AG04450 (cell line): ENCODE data around the gene CHCHD4. TPM values are rescaled to one million over a fixed set of nuclear protein-coding genes. Genes with fewer than 3 reads are reported as not detected.
"Not testable (repeated sequence)": the region's sequence is repeated elsewhere in the genome, so short reads cannot be mapped to it uniquely, and the experiment has no call there.

ENCODE experiments used
- CTCF ChIA-PET: fragments of 300-600, 350-600 bp; formaldehyde crosslinking; extraction: SDS; loops from one replicate; lab custom pipeline; 2022; ENCODE audit warnings: antibody characterized with exemption, inconsistent platforms; lab: Charles Lee
- POLR2A ChIA-PET: fragments of 350-600 bp; formaldehyde crosslinking; extraction: SDS; loops from one replicate; lab custom pipeline; 2021; ENCODE audit warnings: antibody characterized with exemption, inconsistent platforms; lab: Yijun Ruan, JAX
- DNase-seq: peaks from one replicate; pipeline ENCODE4 v3.0.0-alpha.2; 2011; ENCODE audit warnings: low read depth, low spot score
- H3K27ac ChIP-seq: one replicate; pipeline ENCODE4 v1.5.1; 2012; ENCODE audit warnings: low read depth, low read length, control low read depth
- H3K27me3 ChIP-seq: one replicate; pipeline ENCODE4 v1.6.0; 2012; ENCODE audit warnings: low read length; ENCODE audit not compliant: control insufficient read depth, insufficient read depth
- H3K4me3 ChIP-seq: 2 replicates; pipeline ENCODE4 v1.5.1; 2011; ENCODE audit warnings: mild to moderate bottlenecking, low read depth, low read length, control low read depth
- H3K9me3 ChIP-seq: 2 replicates; pipeline ENCODE4 v1.5.1; 2012; ENCODE audit warnings: low read length; ENCODE audit not compliant: control insufficient read depth, insufficient read depth
- polyA plus RNA-seq: library from polyadenylated mRNA; depleted of rRNA; stranded (reverse); fragments of >200 nt; gene quantifications from 2 replicates; pipeline ENCODE4 v1.2.3, GENCODE V29; 2011
- TF ChIP-seq, protein P1 (sequence below): IDR thresholded peaks from 2 replicates; pipeline ENCODE4 v1.5.1; 2011; ENCODE audit warnings: low read depth, low read length, control low read depth, inconsistent platforms

Gene CHCHD4
- polyA plus RNA-seq, 1 experiment, result 11.4 TPM

DNA sequence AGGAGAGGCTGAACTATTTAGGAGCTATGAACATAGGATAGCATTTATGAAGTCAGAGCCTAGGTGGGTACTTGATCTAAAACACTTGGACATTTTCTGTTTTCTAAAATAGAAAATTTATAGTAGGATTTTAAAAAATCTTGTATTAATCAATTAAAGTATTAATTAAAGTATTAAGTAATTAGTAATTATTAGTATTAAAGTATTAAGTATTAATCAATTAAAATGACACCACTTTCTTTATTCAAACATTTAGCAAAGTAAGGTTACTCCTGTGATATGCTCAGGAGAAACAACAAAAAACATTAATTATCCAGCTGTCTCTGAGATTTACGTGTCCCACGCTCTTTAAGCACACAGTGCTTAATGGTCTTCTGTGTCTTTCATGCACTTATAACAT is 32.2 kb downstream of the CHCHD4 start:
- CTCF ChIA-PET, result interaction anchor here (0.7 kb wide), 1 partner anchor 196 kb away, joined by 3 read pairs; no protein-coding TSS in a partner anchor
- H3K27ac ChIP-seq, result no peak overlapping the region
- TF ChIP-seq, protein P1, sequence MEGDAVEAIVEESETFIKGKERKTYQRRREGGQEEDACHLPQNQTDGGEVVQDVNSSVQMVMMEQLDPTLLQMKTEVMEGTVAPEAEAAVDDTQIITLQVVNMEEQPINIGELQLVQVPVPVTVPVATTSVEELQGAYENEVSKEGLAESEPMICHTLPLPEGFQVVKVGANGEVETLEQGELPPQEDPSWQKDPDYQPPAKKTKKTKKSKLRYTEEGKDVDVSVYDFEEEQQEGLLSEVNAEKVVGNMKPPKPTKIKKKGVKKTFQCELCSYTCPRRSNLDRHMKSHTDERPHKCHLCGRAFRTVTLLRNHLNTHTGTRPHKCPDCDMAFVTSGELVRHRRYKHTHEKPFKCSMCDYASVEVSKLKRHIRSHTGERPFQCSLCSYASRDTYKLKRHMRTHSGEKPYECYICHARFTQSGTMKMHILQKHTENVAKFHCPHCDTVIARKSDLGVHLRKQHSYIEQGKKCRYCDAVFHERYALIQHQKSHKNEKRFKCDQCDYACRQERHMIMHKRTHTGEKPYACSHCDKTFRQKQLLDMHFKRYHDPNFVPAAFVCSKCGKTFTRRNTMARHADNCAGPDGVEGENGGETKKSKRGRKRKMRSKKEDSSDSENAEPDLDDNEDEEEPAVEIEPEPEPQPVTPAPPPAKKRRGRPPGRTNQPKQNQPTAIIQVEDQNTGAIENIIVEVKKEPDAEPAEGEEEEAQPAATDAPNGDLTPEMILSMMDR, result no peak

DNA sequence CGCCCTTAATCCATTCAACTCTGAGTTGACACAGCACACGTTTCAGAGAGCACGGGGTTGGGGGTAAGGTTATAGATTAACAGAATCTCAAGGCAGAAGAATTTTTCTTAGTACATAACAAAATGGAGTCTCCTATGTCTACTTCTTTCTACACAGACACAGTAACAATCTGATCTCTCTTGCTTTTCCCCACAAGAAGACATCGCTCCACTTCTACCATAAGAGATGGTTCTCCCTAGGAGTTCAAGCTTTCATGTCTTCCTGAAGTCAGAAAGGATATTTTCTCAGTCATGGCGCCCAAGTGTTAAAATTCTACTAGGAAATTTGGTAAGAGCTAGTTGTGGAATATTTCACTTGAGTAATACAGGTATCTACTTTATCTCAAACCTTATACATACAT is 32.7 kb downstream of the CHCHD4 start:
- H3K27ac ChIP-seq, H3K27me3 ChIP-seq, POLR2A ChIA-PET, H3K4me3 ChIP-seq, CTCF ChIA-PET, DNase-seq, H3K9me3 ChIP-seq: not testable (repeated sequence)

More for the DNA sequence above, 32.2 kb downstream of the CHCHD4 start:
- POLR2A ChIA-PET, result no interaction called here
- peaks cover 8% of the 10 kb centered on the region for H3K27me3 ChIP-seq
- no peaks in the 10 kb centered on the region for H3K9me3 ChIP-seq
- no peak for DNase-seq
- H3K4me3 ChIP-seq, result no peak overlapping the region

GRCh38 chr3:14087461-14087860 is 37.2 kb downstream of the CHCHD4 start:
- H3K27me3 ChIP-seq, DNase-seq, POLR2A ChIA-PET, H3K9me3 ChIP-seq, H3K27ac ChIP-seq, H3K4me3 ChIP-seq, CTCF ChIA-PET: not testable (repeated sequence)

DNA sequence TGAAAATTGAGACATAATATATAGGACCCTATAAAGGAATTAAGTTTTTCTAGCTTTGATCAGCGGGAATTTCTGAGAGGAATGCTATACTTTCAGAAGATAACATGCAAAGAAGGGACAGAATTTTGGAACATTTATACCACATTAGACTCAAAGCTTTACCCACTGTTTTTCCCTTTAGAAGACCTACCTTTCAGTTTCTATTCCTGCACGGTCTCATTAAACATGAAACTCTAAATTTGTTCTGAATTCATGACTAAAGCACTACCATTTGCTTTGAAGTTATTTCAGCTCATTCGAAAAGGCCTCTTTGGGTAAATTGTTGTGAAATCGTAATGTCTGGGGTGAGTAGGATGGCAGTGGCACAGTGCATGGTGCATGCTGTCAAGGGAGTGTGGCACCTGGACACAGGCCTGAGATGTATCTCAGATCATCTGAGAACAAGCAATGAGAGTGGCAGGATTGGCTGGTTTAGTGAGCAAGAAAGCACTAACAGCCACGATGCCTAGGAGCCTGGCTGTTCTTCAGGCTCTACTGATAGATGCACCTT is 42.5 kb downstream of the CHCHD4 start:
- H3K27me3 ChIP-seq, result no peaks in the 10 kb centered on the region
- ChIA-PET POLR2A (no interaction called here), CTCF (no interaction called here)
- TF ChIP-seq, protein P1, result no peak
- no peaks in the 10 kb centered on the region for H3K9me3 ChIP-seq
- no peak for DNase-seq
- H3K4me3 ChIP-seq, result no peak overlapping the region
- no peak overlapping the region for H3K27ac ChIP-seq

GRCh38 chr3:14077310-14077709 is 47.4 kb downstream of the CHCHD4 start:
- Histone ChIP-seq H3K9me3 (no peaks in the 10 kb centered on the region), H3K27me3 (no peaks in the 10 kb centered on the region), H3K4me3 (no peak overlapping the region), H3K27ac (no peak overlapping the region)
- ChIA-PET POLR2A (no interaction called here), CTCF (no interaction called here)
- TF ChIP-seq, protein P1, result no peak
- no peak for DNase-seq

DNA sequence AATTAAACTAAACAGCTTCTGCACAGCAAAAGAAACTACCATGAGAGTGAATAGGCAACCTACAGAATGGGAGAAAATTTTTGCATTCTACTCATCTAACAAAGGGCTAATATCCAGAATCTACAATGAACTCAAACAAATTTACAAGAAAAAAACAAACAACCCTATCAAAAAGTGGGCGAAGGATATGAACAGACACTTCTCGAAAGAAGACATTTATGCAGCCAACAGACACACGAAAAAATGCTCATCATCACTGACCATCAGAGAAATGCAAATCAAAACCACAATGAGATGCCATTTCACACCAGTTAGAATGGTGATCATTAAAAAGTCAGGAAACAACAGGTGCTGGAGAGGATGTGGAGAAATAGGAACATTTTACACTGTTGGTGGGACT is 49.4 kb downstream of the CHCHD4 start:
- POLR2A ChIA-PET, DNase-seq, CTCF ChIA-PET: not testable (repeated sequence)

More for the DNA sequence above, 49.4 kb downstream of the CHCHD4 start:
- H3K4me3 ChIP-seq, H3K27ac ChIP-seq, H3K9me3 ChIP-seq, H3K27me3 ChIP-seq: not testable (repeated sequence)
